Measurements from ENCODE around the gene GRM8. TPM values are rescaled to one million over a fixed set of nuclear protein-coding genes. Genes with fewer than 3 reads are reported as not detected.

The GRM8 gene
- total and polyA plus RNA-seq, 4 donors, result 0.28 to 4.9 (median 2.8) TPM

- TF ChIP-seq CTCF (IDR thresholded peaks at IDR 0.05; ENCODE audit: low read depth, low read length, missing input control) (no peak), EGR1 (IDR thresholded peaks at IDR 0.05; ENCODE audit: low read depth in 2 of 2) (no peak), SP1 (IDR thresholded peaks at IDR 0.05) (no peak), ATF3 (IDR thresholded peaks at IDR 0.05) (no peak), HNF4G (IDR thresholded peaks at IDR 0.05) (no peak)
Measured at GRCh38 chr7:126495001-126495400, 757.7 kb downstream of the GRM8 start (continued).

- TF ChIP-seq MAX (IDR thresholded peaks at IDR 0.05) (no peak), EGR1 (IDR thresholded peaks at IDR 0.05; ENCODE audit: low read depth in 2 of 2) (no peak), REST (IDR thresholded peaks at IDR 0.05) (no peak), RXRA (IDR thresholded peaks at IDR 0.05) (no peak), YY1 (IDR thresholded peaks at IDR 0.05) (no peak), SP1 (IDR thresholded peaks at IDR 0.05) (no peak), CTCF (IDR thresholded peaks at IDR 0.05; ENCODE audit: low read depth, low read length, missing input control) (no peak), ATF3 (IDR thresholded peaks at IDR 0.05) (no peak), HNF4A (conservative IDR thresholded peaks at IDR 0.05) (no peak), FOXA2 (IDR thresholded peaks at IDR 0.05) (no peak), ZBTB33 (IDR thresholded peaks at IDR 0.05) (no peak), GABPA (IDR thresholded peaks at IDR 0.05 in 1 of 2, conservative IDR thresholded peaks at IDR 0.05 in 1 of 2) (no peak), RAD21 (IDR thresholded peaks at IDR 0.05) (no peak), FOXA1 (IDR thresholded peaks at IDR 0.05) (no peak)
- H3K27ac ChIP-seq (ENCODE audit: low read depth in 1 of 2, low read length in 2 of 2), result no peak overlapping the region
- DNase-seq (ENCODE audit: low spot score), result no peak
- H3K9ac ChIP-seq (ENCODE audit: low read depth in 1 of 2, low read length in 2 of 2), result no peak overlapping the region
- H3K36me3 ChIP-seq (ENCODE audit: control insufficient read depth in 4 of 4, insufficient read depth in 3 of 4, low read depth in 1 of 4, low read length in 3 of 4), result no peaks in the 10 kb centered on the region
- H3K4me1 ChIP-seq (ENCODE audit: control insufficient read depth in 4 of 4, insufficient read depth in 4 of 4, low read length in 3 of 4), result no peaks in the 10 kb centered on the region
- no peaks in the 10 kb centered on the region for H3K9me3 ChIP-seq (ENCODE audit: control insufficient read depth in 4 of 4, low read length in 3 of 4)
- H3K4me3 ChIP-seq (ENCODE audit: low read depth in 1 of 3, low read length in 3 of 3), result no peak overlapping the region
- no peaks in the 10 kb centered on the region for H3K27me3 ChIP-seq (ENCODE audit: control insufficient read depth in 4 of 4, insufficient read depth in 4 of 4, low read length in 3 of 4)
- 69% methylated on average over 2 of the region's 2 CpGs for WGBS
Measured at GRCh38 chr7:126493801-126494200, 758.9 kb downstream of the GRM8 start.
